NCI-H1436 treated with DMSO at 0.1 percent for 48 hours (cell line): Measurements from ENCODE around the gene ALDH3B1.
A peak's percentile ranks its signal among the peaks of the same experiment; 100 is the strongest.

ENCODE experiments used
- DNase-seq: peaks from one replicate; lab custom pipeline; 2025; lab: John Stamatoyannopoulos, UW

The ALDH3B1 gene

GRCh38 chr11:68031144-68031464 lies 21.0 kb downstream of the ALDH3B1 start:
- no peak for DNase-seq

GRCh38 chr11:68032003-68032402 lies 21.9 kb downstream of the ALDH3B1 start:
- DNase-seq, result no peak

- DNase-seq, result no peak
These were observed 23.0 kb downstream of the ALDH3B1 start for GRCh38 chr11:68032997-68033707.

GRCh38 chr11:68033708-68034045 lies 23.6 kb downstream of the ALDH3B1 start:
- DNase-seq, result no peak

- DNase-seq, result no peak
These were observed 25.2 kb downstream of the ALDH3B1 start for GRCh38 chr11:68035266-68035876.

GRCh38 chr11:68036141-68036716 lies 26.1 kb downstream of the ALDH3B1 start:
- DNase-seq, result no peak

DNA sequence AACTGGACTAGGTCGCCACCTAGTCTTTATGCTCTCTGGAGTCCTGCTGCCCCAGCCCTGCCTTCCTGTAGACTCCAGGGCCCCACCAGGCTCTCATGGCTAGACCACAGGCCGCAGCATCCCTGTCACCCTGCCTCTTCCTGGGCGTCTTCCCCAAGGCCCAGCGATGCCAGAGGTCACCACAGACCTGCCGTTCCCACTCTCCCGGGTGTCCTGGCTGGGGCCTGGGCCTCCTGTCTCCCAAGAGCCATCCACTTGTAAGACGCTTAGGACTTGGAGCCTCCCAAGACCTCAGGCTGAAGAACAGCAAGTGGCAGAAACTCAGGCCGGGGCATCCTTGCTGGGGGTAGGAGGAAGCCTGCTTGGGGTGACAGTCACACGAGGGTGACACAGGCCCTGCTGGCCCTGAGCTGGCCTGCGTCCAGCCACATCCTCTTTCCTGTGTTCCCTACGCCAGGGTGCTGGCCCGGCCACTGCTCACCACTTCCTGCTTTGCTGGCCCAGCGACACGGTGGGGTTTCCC lies 26.7 kb downstream of the ALDH3B1 start:
- no peak for DNase-seq

- no peak for DNase-seq
These were observed 27.5 kb downstream of the ALDH3B1 start for GRCh38 chr11:68037411-68038225.

DNA sequence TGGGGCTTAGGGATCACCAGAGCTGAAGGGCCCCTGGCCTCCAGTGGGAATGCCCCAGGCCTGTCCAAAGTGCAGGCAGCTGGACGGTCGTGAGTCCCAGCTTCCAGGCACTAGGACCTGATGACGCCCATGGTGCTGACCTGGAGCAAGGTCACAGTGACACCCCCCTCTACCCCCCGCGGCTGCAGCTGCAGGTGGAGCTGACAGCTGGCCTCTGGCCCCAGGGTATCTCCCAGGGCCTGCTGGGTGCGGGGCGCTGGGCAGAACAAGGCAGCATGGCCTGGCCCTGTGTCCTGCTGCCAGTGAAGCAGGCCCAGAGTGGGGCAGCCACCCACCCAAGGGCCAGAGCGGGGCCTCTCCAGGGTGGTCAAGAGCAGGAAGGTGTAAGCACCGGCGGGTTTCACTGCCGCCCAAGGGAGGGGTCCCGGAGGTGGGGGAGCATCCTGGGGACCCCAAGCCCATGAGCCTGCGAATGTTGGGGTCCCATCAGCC lies 28.1 kb downstream of the ALDH3B1 start:
- DNase-seq, result no peak

DNA sequence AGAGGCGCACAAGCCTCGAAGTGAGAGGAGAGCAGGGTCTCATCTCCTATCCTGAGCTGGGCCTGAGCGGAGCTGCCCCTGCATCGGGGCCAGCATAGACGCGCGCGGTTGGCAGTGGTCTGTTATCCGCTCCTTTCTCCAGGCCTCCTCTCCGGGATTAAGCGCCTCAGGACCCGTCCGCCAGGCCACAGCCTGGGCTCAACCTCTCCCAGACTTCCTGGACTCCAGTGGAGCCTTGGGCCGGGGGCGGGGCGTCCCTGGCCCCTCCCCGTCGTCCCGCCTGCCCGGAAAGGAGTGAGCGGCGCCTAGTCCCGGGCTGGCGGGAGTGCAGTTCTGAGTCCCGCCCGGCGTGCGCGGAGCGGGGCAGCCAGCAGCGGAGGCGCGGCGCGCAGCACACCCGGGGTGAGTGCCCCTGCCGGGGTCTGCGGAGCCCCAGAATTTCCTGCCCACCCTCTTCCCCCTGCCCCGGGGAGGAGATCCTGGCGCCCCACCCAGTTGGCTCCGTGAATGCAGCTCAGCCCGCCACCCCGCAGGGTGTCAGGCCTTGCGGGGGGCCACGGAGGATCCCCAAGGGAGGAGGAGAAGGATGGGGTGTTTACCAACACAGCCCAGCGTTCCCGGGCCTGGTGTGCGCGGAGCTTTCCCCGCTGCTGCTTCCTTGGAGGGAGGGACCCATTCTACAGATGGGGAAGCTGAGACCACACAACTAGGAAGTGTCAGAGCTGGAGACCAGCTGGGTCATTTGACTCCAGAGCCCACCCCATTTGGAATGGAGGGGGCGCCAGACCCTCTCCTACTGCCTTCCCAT lies 28.8 kb downstream of the ALDH3B1 start, which contains the start of gene TCIRG1:
TSS of gene TCIRG1 (plus strand) at position 308 of the 808 bp plus-strand sequence. CDS start 2,247 bp downstream, outside the sequence.
- no peak for DNase-seq

DNA sequence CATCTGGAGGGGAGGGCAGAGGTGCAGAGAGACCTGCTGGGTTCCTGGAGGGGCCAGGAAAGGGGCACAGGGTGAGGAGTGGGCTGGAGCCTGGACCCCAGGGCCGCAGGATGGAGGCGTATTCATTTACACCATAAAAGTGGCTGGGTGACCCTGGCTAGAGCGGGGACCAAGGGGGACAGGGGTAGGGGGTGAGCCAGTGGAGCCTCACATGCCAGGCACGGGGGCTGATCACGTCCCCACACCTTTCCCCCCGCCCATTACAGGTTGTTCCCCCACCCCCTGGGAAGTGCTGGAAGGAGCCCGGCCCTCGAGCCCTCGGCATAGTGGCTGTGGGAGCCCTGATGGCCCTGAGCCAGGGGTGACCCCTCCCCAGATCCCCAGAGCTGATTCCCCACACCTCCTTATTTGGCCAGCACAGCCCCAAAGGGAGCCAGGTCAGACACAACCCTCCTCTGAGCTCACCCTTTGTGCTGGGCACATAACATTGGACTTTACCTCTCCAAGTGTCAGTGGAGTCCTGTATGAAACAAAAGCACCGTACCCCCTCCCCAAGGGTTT lies 29.5 kb downstream of the ALDH3B1 start:
- no peak for DNase-seq

DNA sequence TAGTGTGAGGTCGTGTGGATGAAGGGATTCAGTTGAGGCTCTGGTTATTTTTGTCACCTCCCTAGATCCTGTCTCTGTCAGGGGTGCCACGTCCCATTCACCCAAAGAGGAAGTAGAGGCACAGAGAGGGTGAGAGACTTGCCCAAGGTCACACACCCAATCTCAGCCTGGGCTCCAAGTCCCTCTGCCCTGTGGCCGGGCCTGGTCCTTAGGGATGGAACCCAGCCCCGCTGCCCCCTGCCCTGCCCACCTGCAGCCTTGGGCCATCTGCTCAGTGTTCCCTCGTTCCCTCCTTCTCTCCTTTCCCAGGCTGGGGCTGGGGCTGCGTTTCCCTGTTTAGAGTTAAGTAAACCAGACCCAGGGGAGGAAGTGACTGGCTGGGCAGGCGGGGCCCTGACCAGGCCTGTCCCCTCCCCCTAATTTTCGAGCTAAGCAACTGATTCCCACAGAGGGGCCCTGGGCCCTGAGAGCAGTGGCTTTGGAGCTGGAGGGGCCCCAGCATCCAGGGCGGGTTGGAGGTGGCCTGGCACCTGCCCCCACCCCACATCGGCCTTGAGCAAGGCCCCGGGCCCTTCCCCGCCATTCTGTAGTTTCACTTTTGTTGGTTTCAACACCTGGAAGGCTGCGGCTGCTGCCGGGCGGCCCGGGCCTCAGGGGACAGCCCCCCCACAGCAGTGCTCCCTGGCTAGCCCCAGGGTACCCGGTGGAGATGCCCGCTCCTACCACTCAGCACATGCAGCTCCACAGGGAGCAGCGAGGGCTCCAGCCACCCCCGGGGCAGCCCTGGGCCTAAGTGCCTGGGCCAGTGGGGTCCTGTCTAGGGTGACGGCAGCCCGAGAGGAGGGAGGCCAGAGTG lies 30.2 kb downstream of the ALDH3B1 start:
- peak; percentile 22 for DNase-seq

- no peak for DNase-seq
These were observed 30.9 kb downstream of the ALDH3B1 start for GRCh38 chr11:68040957-68041591.

GRCh38 chr11:68041617-68042218 lies 31.6 kb downstream of the ALDH3B1 start:
- no peak for DNase-seq

DNA sequence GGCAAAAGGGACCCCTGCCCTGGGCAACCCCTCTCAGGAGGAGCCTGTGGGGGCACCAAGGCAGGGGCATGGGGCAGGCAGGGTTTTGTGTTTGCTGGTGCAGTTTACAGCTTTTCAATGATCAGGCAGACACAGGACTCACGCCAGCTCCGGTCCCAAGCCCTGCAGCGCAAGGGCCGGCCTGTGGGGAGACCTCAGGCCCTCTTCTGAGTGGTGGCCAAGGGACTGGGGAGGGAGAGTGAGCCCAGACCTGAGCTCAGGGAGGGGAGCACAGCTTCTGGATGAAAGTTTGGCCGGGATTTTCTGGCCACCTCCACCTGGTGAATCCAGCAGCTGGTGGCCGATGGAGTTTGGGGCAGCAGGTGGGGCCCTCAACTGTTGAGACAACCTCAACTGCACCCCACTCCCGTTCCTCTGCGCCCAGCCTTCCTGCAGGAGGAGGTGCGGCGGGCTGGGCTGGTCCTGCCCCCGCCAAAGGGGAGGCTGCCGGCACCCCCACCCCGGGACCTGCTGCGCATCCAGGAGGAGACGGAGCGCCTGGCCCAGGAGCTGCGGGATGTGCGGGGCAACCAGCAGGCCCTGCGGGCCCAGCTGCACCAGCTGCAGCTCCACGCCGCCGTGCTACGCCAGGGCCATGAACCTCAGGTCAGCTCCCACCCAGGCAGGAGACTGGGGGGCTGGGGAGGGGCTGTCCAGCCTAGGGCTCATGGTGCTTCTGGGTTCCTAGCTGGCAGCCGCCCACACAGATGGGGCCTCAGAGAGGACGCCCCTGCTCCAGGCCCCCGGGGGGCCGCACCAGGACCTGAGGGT lies 32.3 kb downstream of the ALDH3B1 start:
- no peak for DNase-seq

DNA sequence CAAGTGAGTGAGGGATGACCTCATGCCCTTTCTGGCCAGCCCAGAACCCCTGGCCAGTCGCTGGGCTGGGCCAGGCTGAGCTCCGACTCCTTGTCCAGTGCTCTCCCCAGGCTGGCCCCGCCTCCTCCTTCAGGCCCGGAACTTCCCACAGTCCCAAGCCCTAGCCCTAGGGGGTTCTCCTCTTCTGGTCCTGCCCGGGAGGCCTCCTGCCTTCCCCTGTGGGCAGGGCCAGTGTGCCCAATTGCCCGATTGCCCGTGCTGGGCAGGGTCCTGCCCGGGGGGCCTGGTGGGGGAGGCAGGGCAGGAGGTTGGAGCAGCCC lies 32.9 kb downstream of the ALDH3B1 start:
- no peak for DNase-seq

DNA sequence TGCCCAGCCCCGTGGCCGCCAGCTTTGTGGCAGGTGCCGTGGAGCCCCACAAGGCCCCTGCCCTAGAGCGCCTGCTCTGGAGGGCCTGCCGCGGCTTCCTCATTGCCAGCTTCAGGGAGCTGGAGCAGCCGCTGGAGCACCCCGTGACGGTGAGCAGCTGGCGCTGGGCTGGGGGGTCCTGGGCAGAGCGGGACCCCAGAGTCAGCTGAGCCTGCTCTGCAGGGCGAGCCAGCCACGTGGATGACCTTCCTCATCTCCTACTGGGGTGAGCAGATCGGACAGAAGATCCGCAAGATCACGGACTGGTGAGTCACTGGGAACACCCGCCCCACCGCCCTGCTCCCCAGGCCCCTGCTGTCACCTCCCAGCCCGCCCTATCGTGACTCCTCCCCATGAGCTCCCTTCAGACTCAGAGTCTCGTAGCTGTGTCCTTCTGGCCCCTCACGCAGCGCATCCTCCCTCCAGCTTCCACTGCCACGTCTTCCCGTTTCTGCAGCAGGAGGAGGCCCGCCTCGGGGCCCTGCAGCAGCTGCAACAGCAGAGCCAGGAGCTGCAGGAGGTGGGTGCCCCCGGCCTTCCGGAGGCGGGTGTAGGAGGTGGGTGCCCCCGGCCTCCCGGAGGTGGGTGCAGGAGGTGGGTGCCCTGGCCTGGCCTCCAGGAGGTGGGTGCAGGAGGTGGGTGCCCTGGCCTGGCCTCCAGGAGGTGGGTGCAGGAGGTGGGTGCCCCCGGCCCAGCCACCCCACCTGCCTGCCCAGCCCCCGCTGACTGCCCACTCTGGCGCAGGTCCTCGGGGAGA lies 33.4 kb downstream of the ALDH3B1 start:
- no peak for DNase-seq
